ENCODE data around the gene SIX3. TPM values are rescaled to one million over a fixed set of nuclear protein-coding genes. Genes with fewer than 3 reads are reported as not detected.

The SIX3 gene
- total RNA-seq: not detected in 2 replicates

DNA sequence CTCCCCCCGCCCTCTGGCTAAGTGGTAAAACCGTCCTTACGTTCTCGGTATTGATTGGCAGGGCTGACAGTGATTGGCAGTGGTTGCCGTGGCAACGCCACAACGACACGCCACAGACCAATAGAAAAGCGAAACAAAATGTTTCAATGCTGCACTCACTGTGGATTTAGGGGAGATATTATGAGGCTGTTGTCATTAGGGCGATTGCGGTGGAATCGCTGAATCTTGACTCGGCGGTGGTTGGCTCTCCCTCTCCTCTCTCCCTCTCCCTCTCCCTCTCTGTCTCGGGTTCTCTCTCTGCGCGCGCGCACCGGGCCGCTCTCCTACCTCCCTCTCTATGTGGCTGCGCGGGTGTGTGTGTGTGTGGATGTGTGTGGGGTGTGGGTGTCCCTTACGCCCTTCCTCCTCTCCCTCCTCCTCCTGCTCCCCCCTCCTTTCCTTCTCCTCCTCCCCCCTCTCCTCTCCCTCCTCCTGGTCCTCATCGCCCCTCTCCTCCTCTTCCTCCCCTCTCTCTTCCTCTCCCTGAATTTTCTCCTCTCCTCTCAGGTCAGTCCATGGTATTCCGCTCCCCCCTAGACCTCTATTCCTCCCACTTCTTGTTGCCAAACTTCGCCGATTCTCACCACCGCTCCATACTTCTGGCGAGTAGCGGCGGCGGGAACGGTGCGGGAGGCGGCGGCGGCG lies at the start of gene SIX3:
TSS of gene SIX3 (plus strand) at position 152 of the 684 bp plus-strand sequence. CDS start at position 555, 403 bp downstream.

Other genes starting within 250 kb of the SIX3 start
- gene SIX2, start 67.8 kb downstream of the SIX3 start, total RNA-seq: 0.75 and 9.8 TPM in 2 replicates

Data from aortic smooth muscle cell (primary cell).